Loucy (cell line): ENCODE results near the gene PCSK2.

ENCODE experiments used
- H2AFZ ChIP-seq: fragments of 200-600 bp; sonication (generic); 2 replicates; pipeline ENCODE4 v1.6.0; 2016; ENCODE audit warnings: antibody characterized with exemption, mild to moderate bottlenecking, low read length, moderate library complexity
- H3F3A ChIP-seq: fragments of 200-600 bp; 2 replicates; pipeline ENCODE4 v1.6.0; 2016; ENCODE audit warnings: antibody characterized with exemption, low read depth, mild to moderate bottlenecking
- H3K27me3 ChIP-seq: fragments of 200-600 bp; sonication (generic); 2 replicates; pipeline ENCODE4 v1.6.1; 2014; ENCODE audit warnings: low read length, mild to moderate bottlenecking; ENCODE audit not compliant: insufficient read depth, poor library complexity, severe bottlenecking
- H3K36me3 ChIP-seq: fragments of 200-600 bp; sonication (generic); 2 replicates; pipeline ENCODE4 v1.6.1; 2016; ENCODE audit warnings: low read length; ENCODE audit not compliant: insufficient read depth
- H3K4me1 ChIP-seq: fragments of 200-600 bp; sonication (generic); 2 replicates; pipeline ENCODE4 v1.5.1; 2014; ENCODE audit warnings: low read length, mild to moderate bottlenecking; ENCODE audit not compliant: insufficient read depth, poor library complexity, severe bottlenecking
- H3K4me2 ChIP-seq: fragments of 200-600 bp; sonication (generic); 2 replicates; pipeline ENCODE4 v1.6.0; 2014; ENCODE audit warnings: antibody characterized with exemption, low read length, low read depth, mild to moderate bottlenecking; ENCODE audit not compliant: poor library complexity, severe bottlenecking
- H3K4me3 ChIP-seq: fragments of 200-600 bp; sonication (generic); 2 replicates; pipeline ENCODE4 v1.5.1; 2014; ENCODE audit warnings: low read length, mild to moderate bottlenecking, mixed read lengths; ENCODE audit not compliant: poor library complexity, severe bottlenecking
- H3K79me2 ChIP-seq: fragments of 200-600 bp; sonication (generic); 2 replicates; pipeline ENCODE4 v1.6.1; 2014; ENCODE audit warnings: low read length; ENCODE audit not compliant: insufficient read depth
- H3K9ac ChIP-seq: fragments of 200-600 bp; sonication (generic); 2 replicates; pipeline ENCODE4 v1.6.0; 2014; ENCODE audit warnings: mild to moderate bottlenecking, low read depth, low read length, moderate library complexity; ENCODE audit not compliant: poor library complexity, severe bottlenecking
- H3K9me2 ChIP-seq: fragments of 200-600 bp; sonication (generic); replicated peaks from 2 replicates; pipeline ENCODE4 v1.6.1; 2016; ENCODE audit warnings: low read depth, low read length, mixed read lengths
- H3K9me3 ChIP-seq: fragments of 200-600 bp; sonication (generic); 2 replicates; pipeline ENCODE4 v1.6.1; 2014; ENCODE audit warnings: mild to moderate bottlenecking, antibody characterized with exemption, low read length, low read depth; ENCODE audit not compliant: insufficient read depth
- H4K20me1 ChIP-seq: fragments of 200-600 bp; sonication (generic); 2 replicates; pipeline ENCODE4 v1.6.0; 2014; ENCODE audit warnings: antibody characterized with exemption, low read length, mild to moderate bottlenecking; ENCODE audit not compliant: insufficient read depth, poor library complexity, severe bottlenecking
- CTCF ChIP-seq: fragments of 200-600 bp; sonication (generic); conservative IDR thresholded peaks from 2 replicates; pipeline ENCODE4 v1.5.1; 2014; ENCODE audit warnings: mild to moderate bottlenecking, antibody characterized with exemption, low read length
- EZH2phosphoT487 ChIP-seq: fragments of 200-600 bp; IDR thresholded peaks from 2 replicates; pipeline ENCODE4 v1.6.1; 2018; ENCODE audit warnings: antibody characterized with exemption, mild to moderate bottlenecking, moderate library complexity, borderline replicate concordance

Gene PCSK2

GRCh38 chr20:17505636-17506517, 279.0 kb downstream of the PCSK2 start:
- Histone ChIP-seq H3F3A (no peaks in the 10 kb centered on the region), H3K4me2 (peak overlapping the region; percentile 82), H4K20me1 (no peaks in the 10 kb centered on the region), H3K27me3 (no peaks in the 10 kb centered on the region), H3K36me3 (no peaks in the 10 kb centered on the region), H3K79me2 (no peaks in the 10 kb centered on the region), H3K9me2 (no peaks in the 10 kb centered on the region), H2AFZ (peak overlapping the region; percentile 92), H3K9me3 (no peaks in the 10 kb centered on the region), H3K4me3 (peak overlapping the region; percentile 72), H3K4me1 (peaks cover 38% of the 10 kb centered on the region), H3K9ac (peak overlapping the region; percentile 66)
- TF ChIP-seq CTCF (no peak), EZH2phosphoT487 (no peak)

- Histone ChIP-seq H3K36me3 (no peaks in the 10 kb centered on the region), H3K27me3 (no peaks in the 10 kb centered on the region), H3K4me1 (peaks cover 49% of the 10 kb centered on the region), H4K20me1 (no peaks in the 10 kb centered on the region), H3K9me3 (no peaks in the 10 kb centered on the region), H2AFZ (no peak overlapping the region), H3K9ac (no peak overlapping the region), H3K9me2 (no peaks in the 10 kb centered on the region), H3K79me2 (no peaks in the 10 kb centered on the region), H3F3A (no peaks in the 10 kb centered on the region), H3K4me3 (no peak overlapping the region), H3K4me2 (no peak overlapping the region)
- TF ChIP-seq CTCF: no peak
Measured at GRCh38 chr20:17507032-17507431, 280.2 kb downstream of the PCSK2 start.

- no peak overlapping the region for H3K9ac ChIP-seq
- no peaks in the 10 kb centered on the region for H4K20me1 ChIP-seq
- TF ChIP-seq CTCF: no peak
- TF ChIP-seq EZH2phosphoT487: no peak
- no peaks in the 10 kb centered on the region for H3K79me2 ChIP-seq
- no peak overlapping the region for H3K4me2 ChIP-seq
- no peak overlapping the region for H3K4me3 ChIP-seq
- no peaks in the 10 kb centered on the region for H3K9me2 ChIP-seq
- no peak overlapping the region for H2AFZ ChIP-seq
- H3K4me1 ChIP-seq: peaks cover 49% of the 10 kb centered on the region
- no peaks in the 10 kb centered on the region for H3F3A ChIP-seq
- H3K36me3 ChIP-seq: no peaks in the 10 kb centered on the region
- no peaks in the 10 kb centered on the region for H3K27me3 ChIP-seq
- H3K9me3 ChIP-seq: no peaks in the 10 kb centered on the region
Measured at GRCh38 chr20:17507531-17507930, 280.7 kb downstream of the PCSK2 start.
